ENCODE results near the gene PRAF2.

The PRAF2 gene

DNA sequence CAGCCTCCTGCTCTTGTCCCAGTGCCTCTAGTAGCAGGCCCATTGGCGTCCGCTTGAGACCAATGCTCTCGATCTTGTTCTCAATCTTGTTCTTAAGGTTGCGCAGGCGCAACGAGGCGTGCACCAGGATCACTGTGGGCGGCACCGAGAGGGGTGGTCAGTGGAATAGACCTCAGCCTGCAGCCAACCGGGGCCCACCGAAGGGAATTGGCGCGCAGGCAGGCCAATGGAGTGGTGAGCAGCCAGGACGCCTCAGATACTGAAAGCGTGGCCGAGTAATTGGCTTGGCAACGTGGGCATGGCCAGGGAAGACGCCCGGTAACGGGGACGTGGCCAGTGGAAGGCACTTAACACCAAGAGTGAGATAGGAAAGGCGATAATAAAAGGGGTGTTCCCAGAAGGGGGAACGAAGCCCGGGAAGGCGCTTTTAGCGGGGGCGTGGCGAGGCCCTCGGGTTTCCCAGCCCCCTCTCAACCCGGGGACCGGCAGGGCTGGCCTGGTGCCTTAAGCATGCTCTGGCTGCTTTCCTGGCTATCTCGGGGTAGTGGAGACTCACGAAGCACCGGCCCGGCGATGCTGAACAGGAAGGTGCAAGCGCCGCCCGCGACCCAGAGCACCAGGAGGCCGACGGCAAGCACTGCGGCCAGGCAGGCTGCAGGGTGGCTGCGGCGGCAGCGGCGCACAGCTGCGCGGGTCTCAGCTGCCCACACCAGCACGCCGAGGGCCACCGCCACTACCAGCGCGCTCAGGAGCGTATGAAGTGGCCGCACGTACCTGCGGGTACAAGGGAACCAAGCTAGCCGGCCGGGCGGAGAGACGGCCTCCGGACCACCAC is 1.7 kb downstream of the PRAF2 start:
- Histone ChIP-seq H3K4me3 (ENCODE audit: low read depth in 1 of 2, low read length in 2 of 2) (peak overlapping the region; percentile 65 to 78), H3K4me1 (ENCODE audit: control insufficient read depth in 1 of 2, insufficient read depth in 2 of 2, low read length in 2 of 2) (peaks cover 0 to 8% of the 10 kb centered on the region in 2 donors), H3K9me3 (ENCODE audit: control insufficient read depth in 1 of 2, low read length in 2 of 2) (no peaks in the 10 kb centered on the region), H3K36me3 (ENCODE audit: control insufficient read depth in 1 of 2, insufficient read depth in 2 of 2, low read length in 2 of 2) (peaks cover 3 to 15% of the 10 kb centered on the region in 2 donors), H3K27ac (ENCODE audit: low read length) (no peak overlapping the region), H3K27me3 (ENCODE audit: low read depth, low read length) (no peaks in the 10 kb centered on the region)

DNA sequence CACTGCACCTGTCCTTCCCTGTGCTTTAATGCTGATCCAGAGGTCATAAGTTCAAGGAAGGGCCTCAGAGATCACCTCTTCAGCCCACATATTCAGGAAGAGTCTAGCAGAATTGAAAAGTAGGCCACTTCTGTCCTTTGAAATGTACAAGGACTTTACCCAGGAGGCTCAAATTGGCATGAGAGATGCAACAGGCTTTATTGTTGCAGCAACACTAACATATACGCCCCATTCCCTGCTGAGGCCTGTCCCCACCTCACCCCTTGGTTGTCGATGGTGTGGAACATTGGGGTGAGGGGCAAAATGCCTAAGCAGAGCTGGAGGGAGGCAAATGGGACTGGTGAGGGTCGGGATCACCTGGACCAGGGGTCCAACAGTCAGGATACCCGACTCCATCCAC is 2.8 kb downstream of the PRAF2 start:
- peaks cover 4 to 6% of the 10 kb centered on the region in 2 donors for H3K36me3 ChIP-seq (ENCODE audit: control insufficient read depth in 1 of 2, insufficient read depth in 2 of 2, low read length in 2 of 2)
- no peak overlapping the region for H3K27ac ChIP-seq (ENCODE audit: low read length)
- H3K9me3 ChIP-seq (ENCODE audit: control insufficient read depth in 1 of 2, low read length in 2 of 2): no peaks in the 10 kb centered on the region
- no peaks in the 10 kb centered on the region for H3K27me3 ChIP-seq (ENCODE audit: low read depth, low read length)
- peaks cover 0 to 8% of the 10 kb centered on the region in 2 donors for H3K4me1 ChIP-seq (ENCODE audit: control insufficient read depth in 1 of 2, insufficient read depth in 2 of 2, low read length in 2 of 2)
- no peak overlapping the region for H3K4me3 ChIP-seq (ENCODE audit: low read depth in 1 of 2, low read length in 2 of 2)

DNA sequence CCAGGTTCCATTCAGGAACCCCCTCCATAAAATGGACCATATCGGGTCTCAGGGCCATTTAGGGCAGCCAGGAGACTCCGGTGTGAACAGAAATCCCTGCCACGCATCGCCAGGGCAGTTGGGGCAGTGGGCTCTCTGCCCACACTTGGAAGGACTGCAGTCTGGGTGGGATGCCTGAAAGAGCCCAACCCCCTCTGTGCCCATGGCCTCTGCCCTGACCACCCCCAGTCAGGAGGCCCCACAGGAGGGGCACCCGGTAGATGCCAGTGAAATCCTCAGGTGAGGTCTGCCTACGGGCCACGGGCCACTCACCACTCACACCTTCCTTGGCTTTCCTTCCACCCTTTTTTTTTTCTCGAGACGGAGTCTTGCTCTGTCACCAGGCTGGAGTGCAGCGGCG is 4.8 kb downstream of the PRAF2 start:
- no peaks in the 10 kb centered on the region for H3K27me3 ChIP-seq (ENCODE audit: low read depth, low read length)
- no peak overlapping the region for H3K4me3 ChIP-seq (ENCODE audit: low read depth in 1 of 2, low read length in 2 of 2)
- peaks cover 0 to 8% of the 10 kb centered on the region in 2 donors for H3K4me1 ChIP-seq (ENCODE audit: control insufficient read depth in 1 of 2, insufficient read depth in 2 of 2, low read length in 2 of 2)
- H3K27ac ChIP-seq (ENCODE audit: low read length): no peak overlapping the region
- H3K36me3 ChIP-seq (ENCODE audit: control insufficient read depth in 1 of 2, insufficient read depth in 2 of 2, low read length in 2 of 2): peaks cover 0 to 4% of the 10 kb centered on the region in 2 donors
- no peaks in the 10 kb centered on the region for H3K9me3 ChIP-seq (ENCODE audit: control insufficient read depth in 1 of 2, low read length in 2 of 2)

DNA sequence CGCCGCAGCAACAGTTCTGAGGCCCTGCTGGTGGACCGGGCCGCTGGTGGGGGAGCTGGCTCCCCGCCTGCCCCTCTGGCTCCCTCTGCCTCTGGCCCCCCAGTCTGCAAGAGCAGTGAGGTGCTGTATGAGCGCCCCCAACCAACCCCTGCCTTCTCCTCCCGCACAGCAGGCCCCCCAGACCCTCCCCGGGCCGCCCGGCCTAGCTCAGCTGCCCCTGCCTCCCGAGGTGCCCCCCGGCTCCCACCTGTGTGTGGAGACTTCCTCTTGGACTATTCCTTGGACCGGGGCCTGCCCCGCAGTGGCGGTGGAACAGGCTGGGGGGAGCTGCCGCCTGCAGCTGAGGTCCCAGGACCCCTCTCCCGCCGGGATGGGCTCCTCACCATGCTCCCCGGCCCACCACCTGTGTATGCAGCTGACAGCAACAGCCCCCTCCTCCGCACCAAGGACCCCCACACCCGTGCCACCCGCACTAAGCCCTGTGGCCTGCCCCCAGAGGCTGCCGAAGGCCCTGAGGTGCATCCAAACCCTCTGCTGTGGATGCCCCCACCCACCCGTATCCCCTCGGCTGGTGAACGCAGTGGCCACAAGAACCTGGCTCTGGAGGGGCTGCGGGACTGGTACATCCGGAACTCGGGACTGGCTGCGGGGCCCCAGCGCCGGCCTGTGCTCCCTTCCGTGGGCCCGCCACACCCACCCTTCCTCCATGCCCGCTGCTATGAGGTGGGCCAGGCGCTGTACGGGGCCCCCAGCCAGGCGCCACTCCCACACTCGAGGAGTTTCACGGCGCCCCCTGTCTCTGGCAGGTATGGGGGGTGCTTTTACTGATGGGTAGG is 6.3 kb downstream of the PRAF2 start:
- Histone ChIP-seq H3K36me3 (ENCODE audit: control insufficient read depth in 1 of 2, insufficient read depth in 2 of 2, low read length in 2 of 2) (peaks cover 0 to 4% of the 10 kb centered on the region in 2 donors), H3K27ac (ENCODE audit: low read length) (no peak overlapping the region), H3K4me3 (ENCODE audit: low read depth in 1 of 2, low read length in 2 of 2) (no peak overlapping the region), H3K9me3 (ENCODE audit: control insufficient read depth in 1 of 2, low read length in 2 of 2) (no peaks in the 10 kb centered on the region), H3K4me1 (ENCODE audit: control insufficient read depth in 1 of 2, insufficient read depth in 2 of 2, low read length in 2 of 2) (peaks cover 0 to 2% of the 10 kb centered on the region in 2 donors), H3K27me3 (ENCODE audit: low read depth, low read length) (no peaks in the 10 kb centered on the region)

DNA sequence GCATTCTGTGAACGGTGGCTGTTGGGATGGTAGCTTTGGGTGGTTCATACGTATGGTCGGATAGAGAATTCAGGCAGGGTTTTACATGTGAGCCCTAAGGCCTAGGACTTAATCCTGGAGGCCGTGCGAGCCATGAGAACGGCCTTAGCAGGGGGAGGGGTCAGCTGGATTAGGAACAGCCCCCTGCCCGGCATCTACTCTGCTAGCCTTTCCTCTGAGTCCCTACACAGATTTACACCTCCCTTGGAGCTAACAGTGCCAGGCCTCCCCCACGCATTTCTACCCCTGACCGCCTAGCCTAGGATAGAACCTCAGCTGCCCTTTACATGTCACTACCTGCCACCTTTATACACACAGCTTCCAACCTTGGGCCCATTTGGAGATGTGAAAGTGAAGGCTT is 7.1 kb downstream of the PRAF2 start:
- H3K36me3 ChIP-seq (ENCODE audit: control insufficient read depth in 1 of 2, insufficient read depth in 2 of 2, low read length in 2 of 2): peaks cover 4% of the 10 kb centered on the region in 2 donors
- no peaks in the 10 kb centered on the region for H3K9me3 ChIP-seq (ENCODE audit: control insufficient read depth in 1 of 2, low read length in 2 of 2)
- H3K4me1 ChIP-seq (ENCODE audit: control insufficient read depth in 1 of 2, insufficient read depth in 2 of 2, low read length in 2 of 2): no peaks in the 10 kb centered on the region

DNA sequence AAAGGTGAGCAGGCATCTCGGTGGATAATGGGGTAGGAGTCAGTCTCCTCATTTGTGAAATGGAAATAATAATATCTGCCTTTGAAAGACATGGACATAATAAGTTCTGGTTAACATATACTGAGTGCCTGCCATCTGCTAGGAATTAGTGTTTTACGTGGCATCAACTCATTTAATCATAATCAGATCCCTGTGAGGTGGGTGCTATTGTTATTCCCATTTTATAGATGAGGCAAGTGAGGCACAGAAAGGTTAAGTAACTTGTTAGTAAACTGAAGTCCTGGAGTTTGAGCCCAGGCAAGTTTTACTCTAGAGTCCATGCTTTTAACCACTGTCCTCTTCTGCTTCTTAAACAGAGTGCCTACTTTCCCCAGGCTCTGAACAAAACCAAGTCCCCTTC is 7.5 kb downstream of the PRAF2 start:
- no peak overlapping the region for H3K4me3 ChIP-seq (ENCODE audit: low read depth in 1 of 2, low read length in 2 of 2)
- no peaks in the 10 kb centered on the region for H3K27me3 ChIP-seq (ENCODE audit: low read depth, low read length)
- H3K9me3 ChIP-seq (ENCODE audit: control insufficient read depth in 1 of 2, low read length in 2 of 2): no peaks in the 10 kb centered on the region
- peaks cover 4% of the 10 kb centered on the region in 2 donors for H3K36me3 ChIP-seq (ENCODE audit: control insufficient read depth in 1 of 2, insufficient read depth in 2 of 2, low read length in 2 of 2)
- no peaks in the 10 kb centered on the region for H3K4me1 ChIP-seq (ENCODE audit: control insufficient read depth in 1 of 2, insufficient read depth in 2 of 2, low read length in 2 of 2)
- H3K27ac ChIP-seq (ENCODE audit: low read length): no peak overlapping the region

More for the DNA sequence above, 7.1 kb downstream of the PRAF2 start:
- Histone ChIP-seq H3K4me3 (ENCODE audit: low read depth in 1 of 2, low read length in 2 of 2) (no peak overlapping the region), H3K27ac (ENCODE audit: low read length) (no peak overlapping the region), H3K27me3 (ENCODE audit: low read depth, low read length) (no peaks in the 10 kb centered on the region)

DNA sequence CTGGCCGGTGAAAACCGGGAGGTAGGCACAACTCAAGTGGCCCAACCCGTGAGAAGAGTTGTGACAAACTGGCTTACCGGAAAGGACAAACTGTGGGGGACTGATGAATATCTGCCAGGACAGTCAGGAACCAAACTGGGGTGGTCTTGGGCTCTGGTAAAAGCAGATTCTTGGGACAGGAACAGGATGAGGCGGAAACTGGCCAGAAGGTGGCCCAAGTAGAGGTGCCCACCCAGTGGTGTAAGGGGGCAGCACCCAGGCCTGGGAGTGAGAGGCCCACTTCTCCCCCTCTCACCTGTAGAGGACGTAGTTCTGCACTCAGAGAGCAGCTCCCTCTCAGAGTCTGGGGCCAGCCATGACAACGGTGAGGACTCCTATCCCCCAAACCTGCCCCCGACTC is 9.1 kb downstream of the PRAF2 start:
- no peaks in the 10 kb centered on the region for H3K9me3 ChIP-seq (ENCODE audit: control insufficient read depth in 1 of 2, low read length in 2 of 2)
- H3K27me3 ChIP-seq (ENCODE audit: low read depth, low read length): no peaks in the 10 kb centered on the region
- H3K4me1 ChIP-seq (ENCODE audit: control insufficient read depth in 1 of 2, insufficient read depth in 2 of 2, low read length in 2 of 2): no peaks in the 10 kb centered on the region
- no peak overlapping the region for H3K4me3 ChIP-seq (ENCODE audit: low read depth in 1 of 2, low read length in 2 of 2)
- H3K36me3 ChIP-seq (ENCODE audit: control insufficient read depth in 1 of 2, insufficient read depth in 2 of 2, low read length in 2 of 2): peaks cover 4% of the 10 kb centered on the region in 2 donors
- H3K27ac ChIP-seq (ENCODE audit: low read length): no peak overlapping the region

DNA sequence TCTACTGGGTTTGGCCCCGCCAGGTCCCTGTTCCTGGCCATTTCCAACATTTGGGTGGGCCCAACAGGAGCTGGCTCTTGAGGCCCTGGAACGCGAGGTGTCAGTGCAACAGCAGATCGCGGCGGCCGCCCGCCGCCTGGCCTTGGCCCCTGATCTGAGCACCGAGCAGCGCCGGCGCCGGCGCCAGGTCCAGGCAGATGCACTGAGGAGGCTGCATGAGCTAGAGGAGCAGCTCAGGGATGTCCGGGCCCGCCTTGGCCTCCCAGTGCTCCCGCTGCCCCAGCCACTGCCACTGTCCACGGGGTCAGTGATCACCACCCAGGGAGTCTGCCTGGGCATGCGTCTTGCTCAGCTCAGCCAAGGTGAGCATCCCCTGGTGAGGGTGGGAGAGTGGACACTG is 9.5 kb downstream of the PRAF2 start:
- Histone ChIP-seq H3K9me3 (ENCODE audit: control insufficient read depth in 1 of 2, low read length in 2 of 2) (no peaks in the 10 kb centered on the region), H3K36me3 (ENCODE audit: control insufficient read depth in 1 of 2, insufficient read depth in 2 of 2, low read length in 2 of 2) (peaks cover 4% of the 10 kb centered on the region in 2 donors), H3K27ac (ENCODE audit: low read length) (no peak overlapping the region), H3K27me3 (ENCODE audit: low read depth, low read length) (no peaks in the 10 kb centered on the region), H3K4me1 (ENCODE audit: control insufficient read depth in 1 of 2, insufficient read depth in 2 of 2, low read length in 2 of 2) (no peaks in the 10 kb centered on the region), H3K4me3 (ENCODE audit: low read depth in 1 of 2, low read length in 2 of 2) (no peak overlapping the region)

DNA sequence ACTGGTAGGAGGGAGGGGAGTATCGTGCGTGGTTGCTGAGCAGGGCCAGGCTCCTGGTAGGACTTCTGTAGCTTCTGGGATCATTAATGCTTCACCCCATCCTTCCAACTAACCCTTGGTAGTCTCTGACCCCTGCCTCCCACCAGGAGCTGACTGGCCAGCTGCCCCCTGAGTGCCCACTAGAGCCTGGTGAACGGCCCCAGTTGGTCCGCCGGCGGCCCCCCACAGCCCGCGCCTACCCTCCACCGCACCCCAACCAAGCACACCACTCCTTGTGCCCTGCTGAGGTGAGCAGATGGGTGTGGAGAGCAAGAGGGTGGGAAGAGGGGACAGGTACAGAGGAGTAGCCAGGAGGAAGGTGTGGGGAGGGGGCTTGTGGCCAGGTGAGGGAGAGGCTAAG is 10.1 kb downstream of the PRAF2 start:
- Histone ChIP-seq H3K4me1 (ENCODE audit: control insufficient read depth in 1 of 2, insufficient read depth in 2 of 2, low read length in 2 of 2) (peaks cover 0 to under 1% of the 10 kb centered on the region in 2 donors), H3K4me3 (ENCODE audit: low read depth in 1 of 2, low read length in 2 of 2) (no peak overlapping the region), H3K36me3 (ENCODE audit: control insufficient read depth in 1 of 2, insufficient read depth in 2 of 2, low read length in 2 of 2) (peaks cover 4% of the 10 kb centered on the region in 2 donors), H3K9me3 (ENCODE audit: control insufficient read depth in 1 of 2, low read length in 2 of 2) (no peaks in the 10 kb centered on the region), H3K27ac (ENCODE audit: low read length) (no peak overlapping the region), H3K27me3 (ENCODE audit: low read depth, low read length) (no peaks in the 10 kb centered on the region)

DNA sequence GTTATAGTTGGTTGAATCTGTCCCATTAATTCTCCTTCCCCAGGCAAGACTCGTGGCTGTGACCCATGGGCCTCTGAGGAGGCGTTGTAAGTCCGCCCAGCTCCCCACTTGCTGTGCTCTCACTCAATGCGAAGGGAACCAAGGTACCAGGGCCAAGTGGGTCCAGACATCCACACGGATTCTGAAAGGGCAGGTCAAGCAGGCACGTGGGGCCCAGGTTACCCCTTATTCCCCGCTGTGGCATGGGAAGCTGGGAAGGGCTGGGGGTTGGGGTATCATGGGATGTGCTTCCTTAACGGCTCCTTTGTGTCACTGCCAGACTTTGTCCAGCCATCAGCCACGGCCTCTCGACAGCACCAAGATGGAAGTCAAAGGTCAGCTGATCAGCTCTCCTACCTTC is 11.9 kb downstream of the PRAF2 start:
- Histone ChIP-seq H3K27ac (ENCODE audit: low read length) (no peak overlapping the region), H3K27me3 (ENCODE audit: low read depth, low read length) (no peaks in the 10 kb centered on the region), H3K4me3 (ENCODE audit: low read depth in 1 of 2, low read length in 2 of 2) (no peak overlapping the region), H3K4me1 (ENCODE audit: control insufficient read depth in 1 of 2, insufficient read depth in 2 of 2, low read length in 2 of 2) (peaks cover 0 to 5% of the 10 kb centered on the region in 2 donors), H3K9me3 (ENCODE audit: control insufficient read depth in 1 of 2, low read length in 2 of 2) (no peaks in the 10 kb centered on the region), H3K36me3 (ENCODE audit: control insufficient read depth in 1 of 2, insufficient read depth in 2 of 2, low read length in 2 of 2) (peaks cover 4% of the 10 kb centered on the region in 2 donors)

DNA sequence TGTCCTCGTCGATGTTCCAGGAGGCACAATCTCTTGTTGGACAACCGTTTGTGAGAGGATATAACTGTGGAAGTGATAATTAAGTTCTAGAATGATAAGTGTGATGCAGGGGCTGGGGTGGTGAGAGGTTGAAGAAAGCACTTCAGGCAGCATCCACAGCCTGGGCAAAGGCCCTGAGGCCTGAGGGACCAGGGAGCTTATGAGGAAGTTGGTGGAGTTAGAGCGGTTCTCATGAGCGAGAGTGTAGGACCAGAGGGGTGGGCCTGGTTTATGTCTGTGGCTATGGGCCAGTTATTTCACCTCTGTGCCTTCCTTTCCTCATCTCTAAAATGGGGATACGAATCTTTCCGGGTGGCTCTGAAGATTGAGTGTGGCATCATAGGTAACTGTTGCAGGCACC is 12.3 kb downstream of the PRAF2 start:
- Histone ChIP-seq H3K27ac (ENCODE audit: low read length) (no peak overlapping the region), H3K27me3 (ENCODE audit: low read depth, low read length) (no peaks in the 10 kb centered on the region), H3K36me3 (ENCODE audit: control insufficient read depth in 1 of 2, insufficient read depth in 2 of 2, low read length in 2 of 2) (peaks cover 2 to 4% of the 10 kb centered on the region in 2 donors), H3K9me3 (ENCODE audit: control insufficient read depth in 1 of 2, low read length in 2 of 2) (no peaks in the 10 kb centered on the region), H3K4me3 (ENCODE audit: low read depth in 1 of 2, low read length in 2 of 2) (no peak overlapping the region), H3K4me1 (ENCODE audit: control insufficient read depth in 1 of 2, insufficient read depth in 2 of 2, low read length in 2 of 2) (peaks cover 0 to 5% of the 10 kb centered on the region in 2 donors)

All from muscle layer of duodenum (tissue), 2 donors.